NCI-H446 (cell line): ENCODE data around the gene RNF26.
A peak's percentile ranks its signal among the peaks of the same experiment; 100 is the strongest.

ENCODE experiments used
- DNase-seq, 2 experiments: peaks; one replicate each; lab custom pipeline; 2025; lab: John Stamatoyannopoulos, UW

The RNF26 gene

GRCh38 chr11:119334174-119334930 is at the start of gene RNF26:
TSS of gene RNF26 (plus strand) at chr11:119334527. CDS start at chr11:119335123, 596 bp downstream.
- DNase-seq, result peak; percentile 94 to 99

- no peak for DNase-seq
These were observed 48.9 kb upstream of the RNF26 start for GRCh38 chr11:119285431-119285830.

DNA sequence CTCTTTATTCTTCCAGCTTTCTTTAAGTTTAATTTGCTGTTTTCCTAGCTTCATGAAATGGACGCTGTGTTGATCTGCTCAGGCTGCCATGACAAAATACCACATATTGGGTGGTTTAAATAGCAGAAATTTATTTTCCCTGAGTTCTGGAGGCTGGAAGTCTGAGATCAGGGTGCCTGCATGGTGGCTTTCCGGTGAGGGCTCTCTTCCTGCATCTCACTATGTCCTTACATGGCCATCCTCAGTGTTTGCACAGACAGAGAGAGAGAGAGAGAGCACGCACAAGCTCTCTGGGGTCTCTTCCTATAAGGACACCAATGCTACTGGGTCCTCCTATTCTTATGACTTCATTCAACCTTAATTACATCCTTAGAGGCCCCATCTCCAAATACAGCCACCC is 46.1 kb upstream of the RNF26 start:
- DNase-seq, result no peak

GRCh38 chr11:119290894-119291497 is 43.3 kb upstream of the RNF26 start:
- DNase-seq, result no peak

GRCh38 chr11:119293461-119293860 is 40.9 kb upstream of the RNF26 start:
- DNase-seq, result no peak

GRCh38 chr11:119295178-119295577 is 39.1 kb upstream of the RNF26 start:
- no peak for DNase-seq

- no peak for DNase-seq
These were observed 36.4 kb upstream of the RNF26 start for GRCh38 chr11:119297938-119298337.

GRCh38 chr11:119298726-119299125 is 35.6 kb upstream of the RNF26 start:
- peak in 1 of 2 experiments; percentile 54 for DNase-seq

DNA sequence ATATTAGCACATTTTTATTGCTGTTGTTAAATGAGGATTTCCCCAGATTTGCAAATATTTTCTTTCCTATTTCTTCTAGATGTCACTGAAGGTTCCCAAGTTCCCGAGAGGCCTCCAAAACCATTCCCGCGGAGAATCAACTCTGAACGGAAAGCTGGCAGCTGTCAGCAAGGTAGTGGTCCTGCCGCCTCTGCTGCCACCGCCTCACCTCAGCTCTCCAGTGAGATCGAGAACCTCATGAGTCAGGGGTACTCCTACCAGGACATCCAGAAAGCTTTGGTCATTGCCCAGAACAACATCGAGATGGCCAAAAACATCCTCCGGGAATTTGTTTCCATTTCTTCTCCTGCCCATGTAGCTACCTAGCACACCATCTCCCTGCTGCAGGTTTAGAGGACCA is 34.9 kb upstream of the RNF26 start:
- DNase-seq, result no peak

- no peak for DNase-seq
These were observed 33.9 kb upstream of the RNF26 start for GRCh38 chr11:119300198-119300964.

GRCh38 chr11:119303227-119303718 is 31.1 kb upstream of the RNF26 start:
- no peak for DNase-seq

GRCh38 chr11:119305556-119306372 is 28.6 kb upstream of the RNF26 start:
- no peak for DNase-seq

DNA sequence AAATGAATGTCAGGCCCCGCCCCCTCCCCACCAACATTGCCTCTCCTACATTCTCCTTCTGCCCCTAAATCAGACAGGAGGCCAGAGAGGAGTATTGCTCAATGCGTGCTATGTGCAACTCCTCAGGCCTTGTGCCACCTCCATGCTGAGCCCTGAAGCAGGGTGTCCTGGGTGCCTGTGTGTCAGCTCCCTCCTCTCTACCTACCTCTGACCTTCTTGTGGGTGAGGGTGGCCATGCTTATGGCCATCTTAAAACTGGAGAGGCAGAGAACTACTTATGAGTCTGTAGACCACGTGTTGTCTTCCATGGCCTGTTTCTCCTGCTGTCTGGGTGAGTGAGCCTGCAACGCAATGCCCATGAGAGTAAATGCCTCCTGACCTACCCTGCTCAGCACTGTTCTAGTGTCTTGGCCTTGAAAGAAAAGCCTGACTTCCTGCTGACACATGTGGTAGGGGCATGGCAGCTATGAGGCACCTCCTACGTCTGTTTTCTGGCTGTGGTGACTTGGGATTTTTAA is 27.9 kb upstream of the RNF26 start:
- no peak for DNase-seq

- no peak for DNase-seq
These were observed 27.1 kb upstream of the RNF26 start for GRCh38 chr11:119307219-119307618.

GRCh38 chr11:119307974-119308373 is 26.4 kb upstream of the RNF26 start:
- no peak for DNase-seq

DNA sequence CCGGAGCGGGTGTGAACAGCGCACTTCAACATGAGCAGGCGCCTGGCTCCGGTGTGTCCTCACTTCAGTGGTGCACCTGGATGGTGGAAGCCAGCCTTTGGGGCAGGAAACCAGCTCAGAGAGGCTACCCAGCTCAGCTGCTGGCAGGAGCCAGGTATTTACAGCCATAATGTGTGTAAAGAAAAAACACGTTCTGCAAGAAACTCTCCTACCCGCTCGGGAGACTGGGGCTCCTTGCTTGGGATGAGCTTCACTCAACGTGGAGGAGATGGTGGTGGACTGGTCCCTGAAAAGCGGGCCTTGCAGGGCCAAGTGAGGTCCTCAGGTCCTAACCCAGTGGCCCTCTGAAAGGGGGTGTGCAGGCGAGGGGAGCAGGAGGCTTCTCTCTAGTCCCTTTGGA is 24.9 kb upstream of the RNF26 start:
- DNase-seq, result no peak

DNA sequence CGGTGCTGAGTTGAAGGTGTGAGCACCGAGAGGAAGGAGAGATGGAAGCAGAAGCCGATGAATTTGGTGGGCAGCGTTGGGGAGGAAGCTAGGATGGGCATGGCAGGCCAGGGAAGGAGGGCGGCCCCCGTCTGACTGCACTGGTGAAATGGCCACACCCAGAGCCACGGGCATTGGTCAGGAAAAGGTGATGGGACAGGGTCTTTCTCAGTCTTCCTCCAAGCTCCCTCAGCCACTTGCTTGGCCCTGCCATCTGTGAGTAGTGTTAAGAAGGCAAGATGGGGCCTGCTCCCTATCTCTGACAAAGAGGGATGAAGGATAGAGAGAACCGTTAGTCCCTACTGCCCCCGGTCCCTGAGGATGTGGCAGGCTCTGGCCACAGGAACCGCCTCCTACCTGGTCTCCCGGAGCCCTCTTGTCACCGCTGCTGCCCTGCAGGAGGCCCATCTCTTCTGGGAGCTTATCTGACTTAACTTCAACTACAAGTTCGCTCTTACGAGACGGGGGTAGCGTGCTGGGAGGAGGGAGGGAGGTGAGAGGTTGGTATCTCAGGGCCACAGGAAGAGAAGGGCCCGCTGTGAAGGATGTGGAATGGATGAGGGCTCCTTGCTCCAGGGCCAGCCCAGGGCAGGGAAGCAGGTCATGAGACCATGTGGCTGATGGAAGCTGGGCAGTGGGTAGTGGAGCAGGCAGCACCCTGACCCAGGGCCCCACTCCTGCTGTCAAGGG is 24.2 kb upstream of the RNF26 start:
- DNase-seq, result no peak

- no peak for DNase-seq
These were observed 23.7 kb upstream of the RNF26 start for GRCh38 chr11:119310682-119311052.

GRCh38 chr11:119314726-119315125 is 19.6 kb upstream of the RNF26 start:
- DNase-seq, result no peak

GRCh38 chr11:119315131-119316015 is 19.0 kb upstream of the RNF26 start:
- peak in 1 of 2 experiments; percentile 73 for DNase-seq
